ENCODE results near the gene MRPL54. TPM values are rescaled to one million over a fixed set of nuclear protein-coding genes. Genes with fewer than 3 reads are reported as not detected.

Gene MRPL54
- total RNA-seq, 1 experiment from 2014 or later, result 46.4 TPM

DNA sequence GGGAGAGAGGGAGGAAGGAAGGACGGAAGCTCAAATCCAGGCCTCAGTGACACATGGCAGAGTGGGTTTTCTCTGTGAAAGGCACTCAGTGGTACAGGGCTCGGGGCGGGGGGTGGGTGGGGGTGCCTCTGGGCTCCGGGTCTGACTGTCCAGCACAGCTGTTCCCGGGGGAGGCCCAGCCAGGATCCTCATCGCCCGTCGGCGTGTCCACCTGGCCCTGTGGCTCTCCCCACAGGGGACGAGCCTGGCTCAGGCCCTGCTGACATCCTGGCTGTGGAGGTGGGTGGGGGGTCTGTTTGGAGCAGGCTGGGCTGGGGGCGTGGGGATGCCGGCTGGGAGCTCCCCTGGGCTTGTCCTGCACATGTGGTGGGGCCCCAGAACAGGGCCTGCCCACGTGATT is 41.9 kb downstream of the MRPL54 start:
- H3K9me3 Mint-ChIP-seq (ENCODE audit: unreplicated experiment), result no peaks in the 10 kb centered on the region
- H3K27me3 ChIP-seq (replicated peaks; ENCODE audit: control insufficient read depth, insufficient read depth, low read length), result no peaks in the 10 kb centered on the region; the same call in 1 of the 2 replicates
- H3K9me3 ChIP-seq, result no peaks in the 10 kb centered on the region
- H3K27me3 Mint-ChIP-seq (ENCODE audit: insufficient read depth, unreplicated experiment), result peaks cover 3% of the 10 kb centered on the region
- H3K4me3 ChIP-seq (ENCODE audit: low read depth, low read length), result no peak overlapping the region
- POLR2A ChIA-PET, result no interaction called here
- no peak for DNase-seq
- no peak overlapping the region for H3K4me3 Mint-ChIP-seq (ENCODE audit: unreplicated experiment)
- no peaks in the 10 kb centered on the region for H3K4me1 ChIP-seq
- CTCF ChIA-PET, result interaction anchor here (0.6 kb wide), 1 partner anchor 72 kb away, joined by 4 read pairs; no protein-coding TSS in a partner anchor
- BruUV-seq (replicated peaks), result no TSS peak
- TF ChIP-seq, protein P1, sequence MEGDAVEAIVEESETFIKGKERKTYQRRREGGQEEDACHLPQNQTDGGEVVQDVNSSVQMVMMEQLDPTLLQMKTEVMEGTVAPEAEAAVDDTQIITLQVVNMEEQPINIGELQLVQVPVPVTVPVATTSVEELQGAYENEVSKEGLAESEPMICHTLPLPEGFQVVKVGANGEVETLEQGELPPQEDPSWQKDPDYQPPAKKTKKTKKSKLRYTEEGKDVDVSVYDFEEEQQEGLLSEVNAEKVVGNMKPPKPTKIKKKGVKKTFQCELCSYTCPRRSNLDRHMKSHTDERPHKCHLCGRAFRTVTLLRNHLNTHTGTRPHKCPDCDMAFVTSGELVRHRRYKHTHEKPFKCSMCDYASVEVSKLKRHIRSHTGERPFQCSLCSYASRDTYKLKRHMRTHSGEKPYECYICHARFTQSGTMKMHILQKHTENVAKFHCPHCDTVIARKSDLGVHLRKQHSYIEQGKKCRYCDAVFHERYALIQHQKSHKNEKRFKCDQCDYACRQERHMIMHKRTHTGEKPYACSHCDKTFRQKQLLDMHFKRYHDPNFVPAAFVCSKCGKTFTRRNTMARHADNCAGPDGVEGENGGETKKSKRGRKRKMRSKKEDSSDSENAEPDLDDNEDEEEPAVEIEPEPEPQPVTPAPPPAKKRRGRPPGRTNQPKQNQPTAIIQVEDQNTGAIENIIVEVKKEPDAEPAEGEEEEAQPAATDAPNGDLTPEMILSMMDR (IDR thresholded peaks at IDR 0.05; ENCODE audit: insufficient read depth in 1 of 2, low read depth in 1 of 2, low read length in 1 of 2, severe bottlenecking in 1 of 2, unreplicated experiment in 1 of 2), result no peak
- H3K27ac Mint-ChIP-seq (ENCODE audit: unreplicated experiment), result no peak overlapping the region
- H3K36me3 Mint-ChIP-seq (ENCODE audit: insufficient read depth, unreplicated experiment), result no peaks in the 10 kb centered on the region
- intact Hi-C loops (cut with micrococcal nuclease; ENCODE audit: unreplicated experiment), result no loop called here
- no peaks in the 10 kb centered on the region for H3K36me3 ChIP-seq (ENCODE audit: control insufficient read depth, insufficient read depth, low read length)
- H3K4me1 Mint-ChIP-seq (ENCODE audit: low read depth, unreplicated experiment), result no peaks in the 10 kb centered on the region

DNA sequence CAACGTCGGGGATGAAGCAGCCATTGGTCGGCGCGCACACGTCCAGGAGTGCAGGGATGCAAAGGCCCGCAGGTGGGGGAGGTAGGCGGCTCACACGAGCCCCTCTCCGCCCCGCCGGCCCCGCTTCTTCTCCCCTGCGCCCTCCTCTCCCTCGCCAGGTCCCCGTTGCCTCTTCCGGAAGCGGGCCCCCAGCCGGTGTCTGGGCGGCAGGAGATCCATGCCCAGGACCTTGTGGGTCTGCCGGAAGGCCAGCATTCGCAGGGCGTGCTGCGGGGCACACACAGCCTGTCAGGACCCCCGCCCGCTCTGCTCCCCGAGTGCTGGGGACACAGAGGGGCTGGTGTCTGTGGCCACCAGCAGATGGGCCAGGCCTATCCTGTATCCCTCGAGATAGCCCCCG is 43.4 kb downstream of the MRPL54 start:
- Histone ChIP-seq H3K4me1 (no peaks in the 10 kb centered on the region), H3K4me3 (ENCODE audit: low read depth, low read length) (no peak overlapping the region), H3K27me3 (replicated peaks; ENCODE audit: control insufficient read depth, insufficient read depth, low read length) (no peaks in the 10 kb centered on the region; the same call in 1 of the 2 replicates), H3K9me3 (no peaks in the 10 kb centered on the region), H3K36me3 (ENCODE audit: control insufficient read depth, insufficient read depth, low read length) (no peaks in the 10 kb centered on the region)
- Mint-ChIP-seq H3K4me1 (ENCODE audit: low read depth, unreplicated experiment) (no peaks in the 10 kb centered on the region), H3K27me3 (ENCODE audit: insufficient read depth, unreplicated experiment) (no peaks in the 10 kb centered on the region), H3K9me3 (ENCODE audit: unreplicated experiment) (no peaks in the 10 kb centered on the region), H3K4me3 (ENCODE audit: unreplicated experiment) (no peak overlapping the region), H3K27ac (ENCODE audit: unreplicated experiment) (no peak overlapping the region), H3K36me3 (ENCODE audit: insufficient read depth, unreplicated experiment) (no peaks in the 10 kb centered on the region)
- TF ChIP-seq, protein P1 (IDR thresholded peaks at IDR 0.05; ENCODE audit: insufficient read depth in 1 of 2, low read depth in 1 of 2, low read length in 1 of 2, severe bottlenecking in 1 of 2, unreplicated experiment in 1 of 2), result no peak
- BruUV-seq (replicated peaks), result no TSS peak
- ChIA-PET CTCF (no interaction called here), POLR2A (no interaction called here)
- intact Hi-C loops (cut with micrococcal nuclease; ENCODE audit: unreplicated experiment), result no loop called here
- DNase-seq, result no peak

DNA sequence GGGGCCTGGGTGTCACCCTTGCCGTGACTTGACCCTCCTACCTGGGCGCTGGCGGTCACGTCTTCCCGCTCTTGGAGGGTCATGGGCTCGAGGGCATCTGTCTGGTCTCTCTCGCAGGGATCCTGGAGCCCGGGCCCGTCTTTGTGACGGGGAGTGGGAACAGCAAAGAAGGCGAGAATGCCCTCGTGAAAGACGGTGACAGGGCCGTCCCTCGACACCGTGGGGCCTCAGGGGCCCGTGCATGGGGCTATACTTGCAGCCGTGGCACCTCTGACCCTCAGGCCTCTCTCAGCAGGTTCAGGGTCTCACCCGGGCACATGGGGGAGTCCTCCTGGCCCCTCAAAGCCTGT is 44.6 kb downstream of the MRPL54 start:
- Histone ChIP-seq H3K36me3 (ENCODE audit: control insufficient read depth, insufficient read depth, low read length) (no peaks in the 10 kb centered on the region), H3K27me3 (replicated peaks; ENCODE audit: control insufficient read depth, insufficient read depth, low read length) (no peaks in the 10 kb centered on the region), H3K4me1 (no peaks in the 10 kb centered on the region), H3K4me3 (ENCODE audit: low read depth, low read length) (no peak overlapping the region), H3K9me3 (no peaks in the 10 kb centered on the region)
- BruUV-seq (replicated peaks), result no TSS peak
- ChIA-PET POLR2A (no interaction called here), CTCF (no interaction called here)
- TF ChIP-seq, protein P1 (IDR thresholded peaks at IDR 0.05; ENCODE audit: insufficient read depth in 1 of 2, low read depth in 1 of 2, low read length in 1 of 2, severe bottlenecking in 1 of 2, unreplicated experiment in 1 of 2), result no peak
- Mint-ChIP-seq H3K27me3 (ENCODE audit: insufficient read depth, unreplicated experiment) (no peaks in the 10 kb centered on the region), H3K27ac (ENCODE audit: unreplicated experiment) (no peak overlapping the region), H3K4me3 (ENCODE audit: unreplicated experiment) (no peak overlapping the region), H3K4me1 (ENCODE audit: low read depth, unreplicated experiment) (no peaks in the 10 kb centered on the region), H3K9me3 (ENCODE audit: unreplicated experiment) (no peaks in the 10 kb centered on the region), H3K36me3 (ENCODE audit: insufficient read depth, unreplicated experiment) (no peaks in the 10 kb centered on the region)
- intact Hi-C loops (cut with micrococcal nuclease; ENCODE audit: unreplicated experiment), result no loop called here
- no peak for DNase-seq

All from Caco-2 (cell line).